Natural killer cell (primary cell): Measurements from ENCODE around the gene HLA-DPA1. TPM values are rescaled to one million over a fixed set of nuclear protein-coding genes. Genes with fewer than 3 reads are reported as not detected.
A peak's percentile ranks its signal among the peaks of the same experiment; 100 is the strongest.

Source experiments
- ATAC-seq, 3 donors: fragments of 150-1000 bp in 2 of 3; fragments of 200-7000 bp in 1 of 3; cut with Tn5 transposase; 1 replicate in 1 of 3; 2 replicates in 2 of 3; pipeline ENCODE4 v1.10.0; 2021; ENCODE audit warnings: mild to moderate bottlenecking in 2 of 3, moderate library complexity in 2 of 3
- DNase-seq, 2 donors: peaks; one replicate each; pipeline versions ENCODE4 v3.0.0 to v3.0.0-alpha.2; 2013 to 2021; ENCODE audit warnings: mixed read lengths in 1 of 2
- H3K27ac ChIP-seq: one replicate; pipeline ENCODE4 v1.5.1; 2013; ENCODE audit warnings: mild to moderate bottlenecking, low read length
- H3K27me3 ChIP-seq: one replicate; pipeline ENCODE4 v1.6.1; 2013; ENCODE audit warnings: low read length; ENCODE audit not compliant: control insufficient read depth, insufficient read depth
- H3K36me3 ChIP-seq: one replicate; pipeline ENCODE4 v1.6.1; 2013; ENCODE audit warnings: low read length; ENCODE audit not compliant: control insufficient read depth, insufficient read depth
- H3K4me1 ChIP-seq: one replicate; pipeline ENCODE4 v1.6.1; 2013; ENCODE audit warnings: low read length; ENCODE audit not compliant: control insufficient read depth, insufficient read depth
- H3K4me3 ChIP-seq: one replicate; pipeline ENCODE4 v1.5.1; 2013; ENCODE audit warnings: low read length
- H3K9me3 ChIP-seq: one replicate; pipeline ENCODE4 v1.6.1; 2013; ENCODE audit warnings: low read length; ENCODE audit not compliant: control insufficient read depth, insufficient read depth
- H3K27ac Mint-ChIP-seq, 2 donors: one replicate each; pipeline ENCODE4 v1.8.0; 2022; ENCODE audit warnings: mild to moderate bottlenecking in 2 of 2, mixed read lengths in 2 of 2, moderate library complexity in 1 of 2
- H3K27me3 Mint-ChIP-seq, 2 donors: one replicate each; pipeline ENCODE4 v1.8.0; 2022; ENCODE audit warnings: low read depth in 2 of 2, mixed read lengths in 2 of 2
- H3K36me3 Mint-ChIP-seq: one replicate; pipeline ENCODE4 v1.8.0; 2022; ENCODE audit warnings: mixed read lengths
- H3K4me1 Mint-ChIP-seq, 2 donors: one replicate each; pipeline ENCODE4 v1.8.0; 2022; ENCODE audit warnings: mixed read lengths in 2 of 2
- H3K4me3 Mint-ChIP-seq: one replicate; pipeline ENCODE4 v1.8.0; 2022; ENCODE audit warnings: mild to moderate bottlenecking, moderate library complexity, mixed read lengths
- H3K9me3 Mint-ChIP-seq, 2 donors: one replicate each; pipeline ENCODE4 v1.8.0; 2022; ENCODE audit warnings: mixed read lengths in 2 of 2
- CTCF ChIP-seq: fragments of 200-600 bp; IDR thresholded peaks from one replicate; pipeline ENCODE4 v1.8.0; 2022; ENCODE audit warnings: antibody characterized with exemption
- WGBS: methylation state at CpG from one replicate; pipeline ENCODE4 v1.1.7; 2013; ENCODE audit warnings: missing lambda C conversion rate; ENCODE audit not compliant: insufficient coverage; 5-methylcytosine and 5-hydroxymethylcytosine counted together
- intact Hi-C: fragments of 100-400 bp; cut with micrococcal nuclease; formaldehyde crosslinking; loops from one replicate; pipeline ENCODE4 v1.14.2; 2022
- total RNA-seq, 4 donors: library from RNA; stranded (reverse); fragments of 120-200 nt in 1 of 4; gene quantifications; one replicate each; pipeline versions ENCODE4 v1.2.3 to v1.2.4, GENCODE V29; 2013 to 2022

Gene HLA-DPA1
- total RNA-seq, 3 donors from 2014 or later (not counting 1 experiment from before 2014, with no cell fraction given) = 43.1 to 135 (median 73.5) TPM

- Mint-ChIP-seq H3K27me3 (peaks cover 6 to 8% of the 10 kb centered on the region in 2 donors), H3K4me3 (no peak overlapping the region), H3K27ac (no peak overlapping the region), H3K36me3 (no peaks in the 10 kb centered on the region), H3K4me1 (peaks cover 0 to 6% of the 10 kb centered on the region in 2 donors), H3K9me3 (no peaks in the 10 kb centered on the region)
- intact Hi-C loops = no loop called here
- H3K4me3 ChIP-seq = no peak overlapping the region
- TF ChIP-seq CTCF = no peak
- ATAC-seq = no peak
- H3K27me3 ChIP-seq = no peaks in the 10 kb centered on the region
- H3K27ac ChIP-seq = no peak overlapping the region
- H3K4me1 ChIP-seq = peaks cover 18% of the 10 kb centered on the region
- no peaks in the 10 kb centered on the region for H3K36me3 ChIP-seq
- no peak for DNase-seq
- no peaks in the 10 kb centered on the region for H3K9me3 ChIP-seq
Observed at GRCh38 chr6:33024521-33024920, 48.9 kb downstream of the HLA-DPA1 start.

- 80% methylated on average over 1 of the region's 3 CpGs for WGBS
- Histone ChIP-seq H3K4me3 (no peak overlapping the region), H3K27me3 (no peaks in the 10 kb centered on the region), H3K9me3 (no peaks in the 10 kb centered on the region), H3K36me3 (no peaks in the 10 kb centered on the region), H3K27ac (no peak overlapping the region), H3K4me1 (peaks cover 19% of the 10 kb centered on the region)
- DNase-seq (no peak), ATAC-seq (no peak)
- Mint-ChIP-seq H3K27me3 (peaks cover 3 to 8% of the 10 kb centered on the region in 2 donors), H3K27ac (no peak overlapping the region), H3K4me3 (no peak overlapping the region), H3K4me1 (peaks cover 0 to 16% of the 10 kb centered on the region in 2 donors), H3K36me3 (no peaks in the 10 kb centered on the region), H3K9me3 (no peaks in the 10 kb centered on the region)
- intact Hi-C loops = no loop called here
- TF ChIP-seq CTCF = no peak
Observed at GRCh38 chr6:33023536-33023935, 49.9 kb downstream of the HLA-DPA1 start.

GRCh38 chr6:33021917-33022316, 51.5 kb downstream of the HLA-DPA1 start:
- no peak overlapping the region for H3K4me3 ChIP-seq
- peaks cover 24% of the 10 kb centered on the region for H3K4me1 ChIP-seq
- ATAC-seq = no peak
- no peak overlapping the region for H3K27ac Mint-ChIP-seq
- no peak overlapping the region for H3K27ac ChIP-seq
- H3K9me3 ChIP-seq = no peaks in the 10 kb centered on the region
- DNase-seq = no peak
- peaks cover 8 to 12% of the 10 kb centered on the region in 2 donors for H3K27me3 Mint-ChIP-seq
- peaks cover 0 to 22% of the 10 kb centered on the region in 2 donors for H3K4me1 Mint-ChIP-seq
- WGBS = 94% methylated on average over 10 of the region's 11 CpGs
- H3K36me3 ChIP-seq = no peaks in the 10 kb centered on the region
- intact Hi-C loops = no loop called here
- TF ChIP-seq CTCF = no peak
- H3K27me3 ChIP-seq = no peaks in the 10 kb centered on the region
- no peaks in the 10 kb centered on the region for H3K36me3 Mint-ChIP-seq
- no peaks in the 10 kb centered on the region for H3K9me3 Mint-ChIP-seq
- no peak overlapping the region for H3K4me3 Mint-ChIP-seq

- H3K9me3 Mint-ChIP-seq = no peaks in the 10 kb centered on the region
- Histone ChIP-seq H3K27ac (peak overlapping the region; percentile 88), H3K27me3 (no peaks in the 10 kb centered on the region), H3K4me1 (peaks cover 24% of the 10 kb centered on the region), H3K36me3 (no peaks in the 10 kb centered on the region), H3K4me3 (no peak overlapping the region), H3K9me3 (no peaks in the 10 kb centered on the region)
- ATAC-seq (no peak), DNase-seq (no peak)
- H3K27ac Mint-ChIP-seq = peak overlapping the region; percentile 11 to 56
- H3K4me1 Mint-ChIP-seq = peaks cover 5 to 28% of the 10 kb centered on the region in 2 donors
- no peaks in the 10 kb centered on the region for H3K36me3 Mint-ChIP-seq
- TF ChIP-seq CTCF = no peak
- intact Hi-C loops = loop anchor here (5.0 kb wide), 1 partner anchor 128 kb away; no protein-coding TSS in a partner anchor
- peaks cover 0 to 16% of the 10 kb centered on the region in 2 donors for H3K27me3 Mint-ChIP-seq
- peak overlapping the region; percentile 79 for H3K4me3 Mint-ChIP-seq
Observed at GRCh38 chr6:33019372-33019771, 54.1 kb downstream of the HLA-DPA1 start.
